Measurements from ENCODE around the gene SMG1.
A peak's percentile ranks its signal among the peaks of the same experiment; 100 is the strongest.
"Not testable (repeated sequence)": the region's sequence is repeated elsewhere in the genome, so short reads cannot be mapped to it uniquely, and the experiment has no call there.

The SMG1 gene

DNA sequence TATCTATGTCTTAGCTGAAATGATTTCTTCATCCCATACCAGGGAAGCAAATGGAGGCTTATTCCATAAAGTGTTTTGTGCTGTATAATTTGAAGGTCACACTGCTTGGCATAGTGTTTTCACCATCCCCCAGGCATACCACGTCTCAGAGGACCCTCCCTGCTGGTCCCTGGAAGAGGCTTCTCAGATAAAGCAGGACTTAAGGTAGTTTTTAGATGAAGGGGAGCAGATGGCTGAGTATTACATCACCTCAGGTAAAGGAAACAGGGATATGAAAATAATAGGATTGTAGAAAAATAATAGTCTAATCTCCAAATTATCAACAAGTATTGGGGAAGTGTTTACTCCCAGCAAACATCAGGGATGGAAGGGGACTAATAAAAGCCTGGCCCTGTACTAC, 7.3 kb upstream of the SMG1 start:
- no peak for DNase-seq (ENCODE audit: low read depth in 2 of 2)

DNA sequence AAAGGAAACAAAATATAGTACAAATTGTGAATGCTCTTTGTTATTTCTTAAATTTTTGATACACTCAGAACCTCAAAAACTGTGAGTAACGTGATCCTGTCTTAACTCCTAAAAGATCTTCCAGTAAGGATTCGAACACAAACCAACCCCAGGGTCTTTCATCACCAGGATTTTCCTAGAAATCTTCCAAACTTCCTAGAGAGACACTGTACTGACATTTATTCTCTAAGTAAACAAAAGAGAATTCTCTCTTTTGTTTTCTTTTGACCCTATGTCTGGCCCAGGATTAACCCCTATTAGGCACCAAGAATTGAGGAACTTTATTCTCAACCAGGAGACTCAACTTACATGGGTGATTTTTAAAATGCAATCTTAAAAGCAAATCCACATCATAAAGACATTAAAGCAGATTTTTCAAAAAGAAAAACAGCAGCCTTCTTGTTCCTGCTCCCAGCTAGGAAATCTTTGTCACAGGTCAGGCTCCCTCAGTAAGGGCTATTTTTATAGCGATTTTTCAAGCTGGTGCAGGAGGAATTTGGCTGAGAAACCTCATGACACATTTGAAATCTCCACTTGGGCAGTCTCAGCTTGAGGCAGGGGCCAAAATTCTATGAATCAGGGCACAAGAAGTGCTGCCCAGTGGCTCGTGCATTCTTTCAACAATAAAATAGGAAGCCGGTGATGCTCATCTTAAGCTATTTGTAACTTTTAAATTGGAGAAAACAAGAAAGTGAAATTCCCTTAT, 6.2 kb upstream of the SMG1 start:
- DNase-seq (ENCODE audit: low read depth in 2 of 2): no peak

DNA sequence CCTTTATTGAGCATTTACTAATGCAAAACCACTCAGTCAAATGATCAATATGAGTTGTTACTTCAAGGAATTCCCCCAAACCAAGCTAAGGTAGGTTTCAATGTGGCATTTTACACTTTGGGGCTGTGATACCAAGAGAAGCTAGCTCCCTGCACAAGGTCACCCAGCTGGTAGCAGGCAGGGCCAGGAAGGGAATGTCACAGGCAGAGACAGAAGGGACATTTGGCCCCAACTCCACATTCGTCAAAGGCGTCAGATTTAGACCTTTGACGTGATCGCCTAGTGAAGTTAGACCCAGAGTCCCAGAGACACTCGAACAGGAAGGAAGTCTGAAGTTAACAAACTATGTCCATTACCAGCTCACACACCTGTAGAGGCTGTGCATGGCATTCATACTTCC, 5.5 kb upstream of the SMG1 start:
- no peak for DNase-seq (ENCODE audit: low read depth in 2 of 2)

DNA sequence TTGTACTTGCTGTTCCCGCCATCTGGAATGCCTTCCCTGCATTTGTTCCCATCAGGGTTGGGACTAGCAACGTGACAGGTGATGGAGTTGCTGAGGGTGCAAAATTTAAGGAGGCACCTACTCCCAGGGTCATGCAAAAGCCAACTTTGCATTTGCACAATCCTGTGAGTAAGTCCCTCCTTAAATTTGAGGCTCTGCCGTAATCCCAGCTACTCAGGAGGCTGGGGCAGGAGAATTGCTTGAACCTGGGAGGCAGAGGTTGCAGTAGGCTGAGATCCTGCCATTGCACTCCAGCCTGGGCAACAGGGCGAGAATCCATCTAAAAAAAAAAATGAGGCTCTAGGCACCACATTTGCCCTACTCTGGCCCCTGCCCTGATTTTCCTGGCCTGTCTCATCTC, 3.9 kb upstream of the SMG1 start:
- DNase-seq (ENCODE audit: low read depth in 2 of 2): not testable (repeated sequence)

GRCh38 chr16:18928073-18928472, 1.9 kb upstream of the SMG1 start:
- DNase-seq (ENCODE audit: low read depth in 2 of 2): not testable (repeated sequence)

GRCh38 chr16:18925215-18925985, 808 bp downstream of the SMG1 start:
- DNase-seq (ENCODE audit: low read depth in 2 of 2): peak; percentile 15 to 29

GRCh38 chr16:18923935-18924334, 2.3 kb downstream of the SMG1 start:
- not testable (repeated sequence) for DNase-seq (ENCODE audit: low read depth in 2 of 2)

DNA sequence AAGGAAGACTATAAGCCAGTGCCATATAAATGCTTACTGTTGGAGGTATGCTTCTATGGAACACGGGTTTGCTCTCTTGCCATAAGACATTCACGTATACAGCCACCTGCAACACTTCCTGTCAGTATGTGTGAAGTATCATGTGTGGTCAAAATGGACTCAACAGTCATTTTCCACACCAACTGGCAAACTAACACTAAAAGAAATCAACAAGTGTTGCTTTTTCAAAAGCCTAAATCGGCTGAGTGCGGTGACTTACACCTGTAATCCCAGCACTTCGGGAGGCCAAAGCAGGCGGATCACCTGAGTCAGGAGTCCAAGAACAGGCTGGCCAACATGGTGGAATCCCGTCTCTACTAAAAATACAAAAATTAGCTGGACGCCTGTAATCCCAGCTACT, 3.1 kb downstream of the SMG1 start:
- DNase-seq (ENCODE audit: low read depth in 2 of 2): not testable (repeated sequence)

GRCh38 chr16:18909585-18909984, 16.6 kb downstream of the SMG1 start:
- DNase-seq (ENCODE audit: low read depth in 2 of 2): not testable (repeated sequence)

DNA sequence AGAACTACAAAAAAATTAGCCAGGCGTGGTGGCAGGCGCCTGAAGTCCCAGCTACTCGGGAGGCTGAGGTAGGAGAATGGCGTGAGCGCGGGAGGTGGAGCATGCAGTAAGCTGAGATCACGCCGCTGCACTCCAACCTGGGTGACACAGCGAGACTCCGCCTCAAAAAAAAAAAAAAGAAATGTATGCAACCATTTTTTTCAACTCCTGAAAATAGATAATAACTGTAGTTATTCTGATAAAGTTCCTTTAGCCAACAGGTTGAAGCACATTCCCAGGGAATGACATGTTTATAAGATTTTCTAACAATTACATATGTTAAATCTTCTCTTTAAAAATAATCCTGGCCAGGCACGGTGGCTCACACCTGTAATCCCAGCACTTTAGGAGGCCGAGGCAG, 17.5 kb downstream of the SMG1 start:
- not testable (repeated sequence) for DNase-seq (ENCODE audit: low read depth in 2 of 2)

DNA sequence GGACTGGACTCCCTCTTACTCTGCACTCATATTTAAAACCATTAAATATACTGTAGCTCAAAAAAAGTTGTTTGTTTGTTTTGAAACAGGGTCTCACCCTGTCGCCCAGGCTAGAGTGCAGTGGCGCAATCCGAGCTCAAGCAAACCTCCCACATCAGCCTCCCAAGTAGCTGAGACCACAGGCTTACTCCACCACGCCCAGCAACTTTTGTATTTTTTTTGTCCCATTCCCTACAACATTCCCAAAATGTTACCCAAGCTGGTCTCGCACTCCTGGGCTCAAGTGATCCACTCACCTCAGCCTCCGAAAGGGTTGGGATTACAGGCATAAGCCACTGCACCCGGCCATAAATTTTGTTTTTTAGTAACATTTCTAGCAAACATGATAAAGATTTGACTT, 23.4 kb downstream of the SMG1 start:
- DNase-seq (ENCODE audit: low read depth in 2 of 2): not testable (repeated sequence)

GRCh38 chr16:18902044-18902443, 24.2 kb downstream of the SMG1 start:
- not testable (repeated sequence) for DNase-seq (ENCODE audit: low read depth in 2 of 2)

GRCh38 chr16:18901194-18901593, 25.0 kb downstream of the SMG1 start:
- not testable (repeated sequence) for DNase-seq (ENCODE audit: low read depth in 2 of 2)

DNA sequence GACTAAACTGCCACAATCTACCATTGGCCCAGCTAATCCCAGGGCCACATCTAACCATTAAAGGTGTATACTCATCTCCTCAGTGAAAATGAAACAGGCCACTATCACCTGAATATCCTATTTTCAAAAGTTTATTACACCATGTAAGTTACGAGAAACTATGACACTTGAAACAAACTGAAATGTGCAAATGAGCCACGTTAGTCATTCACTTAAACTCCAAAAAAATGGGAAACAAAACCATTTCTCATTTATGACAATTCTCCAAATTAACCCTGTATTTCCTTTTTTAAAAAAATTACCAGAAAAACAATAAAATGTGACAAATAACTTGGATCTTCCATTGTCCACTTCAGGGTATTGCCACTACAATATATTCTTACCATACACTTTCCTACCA, 41.8 kb downstream of the SMG1 start:
- not testable (repeated sequence) for DNase-seq (ENCODE audit: low read depth in 2 of 2)

GRCh38 chr16:18877734-18878133, 48.5 kb downstream of the SMG1 start:
- DNase-seq (ENCODE audit: low read depth in 2 of 2): not testable (repeated sequence)

DNA sequence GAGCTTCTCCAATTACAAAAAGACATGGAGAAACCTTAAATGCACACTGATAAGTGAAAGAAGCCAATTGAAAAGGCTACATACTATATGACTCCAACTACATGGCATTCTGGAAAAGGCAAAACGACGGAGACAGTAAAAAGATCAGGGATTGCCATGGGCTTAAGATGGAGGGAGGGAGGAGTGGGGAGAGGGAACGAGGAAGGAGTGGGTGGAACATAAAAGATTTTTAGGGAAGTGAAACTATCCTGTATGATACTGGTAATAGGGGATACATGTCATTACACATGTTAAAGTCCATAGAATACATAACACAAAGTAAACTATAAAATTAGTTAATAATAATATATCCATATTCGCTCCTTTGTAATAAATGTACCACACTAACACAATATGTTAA, 48.9 kb downstream of the SMG1 start:
- DNase-seq (ENCODE audit: low read depth in 2 of 2): not testable (repeated sequence)

GRCh38 chr16:18876301-18876700, 49.9 kb downstream of the SMG1 start:
- not testable (repeated sequence) for DNase-seq (ENCODE audit: low read depth in 2 of 2)

GRCh38 chr16:18869043-18869771, 57.0 kb downstream of the SMG1 start:
- not testable (repeated sequence) for DNase-seq (ENCODE audit: low read depth in 2 of 2)

DNA sequence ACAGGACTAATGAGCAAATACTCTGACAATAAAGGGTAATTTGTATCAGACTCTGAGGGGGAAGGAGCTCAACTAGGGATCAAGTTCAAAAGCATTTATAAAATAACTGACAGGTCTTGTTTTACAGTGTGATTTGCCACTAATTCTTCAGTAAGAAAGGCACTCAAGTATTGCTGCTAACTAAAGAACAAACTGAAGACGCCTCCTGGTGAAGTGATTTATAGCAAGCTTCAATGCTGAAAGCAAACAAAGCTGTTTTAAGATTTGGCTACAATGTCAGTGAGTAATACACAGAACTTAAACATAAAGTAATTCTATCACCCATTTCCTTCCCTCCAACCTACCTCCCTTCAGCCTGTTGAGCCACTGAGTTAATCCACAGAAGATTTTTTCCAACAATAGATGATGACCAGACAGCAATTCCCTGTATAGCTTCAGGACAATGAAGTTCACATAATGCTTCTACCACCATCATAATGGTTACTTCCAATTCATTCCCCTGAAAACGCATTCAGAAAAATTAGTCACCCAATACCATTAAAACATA, 59.9 kb downstream of the SMG1 start:
- DNase-seq (ENCODE audit: low read depth in 2 of 2): not testable (repeated sequence)

- DNase-seq (ENCODE audit: low read depth in 2 of 2): not testable (repeated sequence)
Measured at GRCh38 chr16:18862891-18863290, 63.3 kb downstream of the SMG1 start.

DNA sequence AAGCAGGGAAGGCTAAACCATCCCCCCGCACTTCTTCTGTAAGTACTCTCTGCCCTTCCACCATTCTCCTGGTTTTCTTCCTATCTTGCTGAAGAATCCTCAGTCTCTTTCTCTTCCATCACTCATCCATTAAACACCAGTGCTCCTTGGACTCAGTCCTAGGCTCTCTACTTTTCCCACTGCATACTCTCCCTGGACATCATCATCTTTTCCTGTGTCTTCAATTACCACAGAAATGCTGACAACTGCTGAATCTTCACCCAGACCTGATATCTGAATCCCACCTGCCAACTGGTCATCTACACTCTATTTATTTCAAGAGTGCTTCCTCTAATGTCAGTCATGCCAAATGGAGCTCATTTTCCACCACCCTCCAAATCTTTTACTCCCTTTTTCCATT, 71.0 kb downstream of the SMG1 start:
- no peak for DNase-seq (ENCODE audit: low read depth in 2 of 2)

- DNase-seq (ENCODE audit: low read depth in 2 of 2): no peak
Measured at GRCh38 chr16:18853694-18854093, 72.5 kb downstream of the SMG1 start.
